Dermis blood vessel endothelial cell (primary cell): Measurements from ENCODE around the gene SMIM1. TPM values are rescaled to one million over a fixed set of nuclear protein-coding genes. Genes with fewer than 3 reads are reported as not detected.
"Not testable (repeated sequence)": the region's sequence is repeated elsewhere in the genome, so short reads cannot be mapped to it uniquely, and the experiment has no call there.

Source experiments
- DNase-seq: peaks from one replicate; pipeline ENCODE4 v3.0.0; 2010
- total RNA-seq: library from RNA; depleted of rRNA; stranded (reverse); fragments of >200 nt; gene quantifications from 2 replicates; pipeline ENCODE4 v1.2.3, GENCODE V29; 2014

Gene SMIM1
- total RNA-seq, 1 donor from 2014 or later: 1.5 TPM

- no peak for DNase-seq
Observed at GRCh38 chr1:3738943-3739342, 33.6 kb upstream of the SMIM1 start.

GRCh38 chr1:3740042-3740441 lies 32.5 kb upstream of the SMIM1 start:
- DNase-seq: no peak

GRCh38 chr1:3740752-3741151 lies 31.8 kb upstream of the SMIM1 start:
- no peak for DNase-seq

GRCh38 chr1:3741566-3742438 lies 30.7 kb upstream of the SMIM1 start:
- no peak for DNase-seq

GRCh38 chr1:3742439-3743298 lies 29.9 kb upstream of the SMIM1 start:
- DNase-seq: no peak

GRCh38 chr1:3743421-3743820 lies 29.1 kb upstream of the SMIM1 start:
- no peak for DNase-seq

- DNase-seq: no peak
Observed at GRCh38 chr1:3743826-3744225, 28.7 kb upstream of the SMIM1 start.

GRCh38 chr1:3744646-3745045 lies 27.9 kb upstream of the SMIM1 start:
- no peak for DNase-seq

- no peak for DNase-seq
Observed at GRCh38 chr1:3745071-3745470, 27.5 kb upstream of the SMIM1 start.

GRCh38 chr1:3745590-3746381 lies 26.8 kb upstream of the SMIM1 start:
- no peak for DNase-seq

GRCh38 chr1:3746389-3746829 lies 26.1 kb upstream of the SMIM1 start:
- no peak for DNase-seq

- DNase-seq: peak; percentile 83
Observed at GRCh38 chr1:3746830-3747521, 25.6 kb upstream of the SMIM1 start.

- DNase-seq: no peak
Observed at GRCh38 chr1:3747522-3747848, 25.1 kb upstream of the SMIM1 start.

GRCh38 chr1:3747903-3748302 lies 24.6 kb upstream of the SMIM1 start:
- no peak for DNase-seq

- DNase-seq: not testable (repeated sequence)
Observed at GRCh38 chr1:3748316-3748900, 24.1 kb upstream of the SMIM1 start.

- DNase-seq: no peak
Observed at GRCh38 chr1:3749512-3749911, 23.0 kb upstream of the SMIM1 start.

GRCh38 chr1:3750741-3751140 lies 21.8 kb upstream of the SMIM1 start:
- DNase-seq: no peak

GRCh38 chr1:3752400-3752945 lies 20.1 kb upstream of the SMIM1 start, which contains the start of gene CCDC27:
TSS of gene CCDC27 (plus strand) at chr1:3752450. CDS start at chr1:3752482, 32 bp downstream.
- DNase-seq: no peak

GRCh38 chr1:3753656-3754454 lies 18.7 kb upstream of the SMIM1 start:
- DNase-seq: no peak

- no peak for DNase-seq
Observed at GRCh38 chr1:3756394-3756793, 16.2 kb upstream of the SMIM1 start.

GRCh38 chr1:3759164-3759563 lies 13.4 kb upstream of the SMIM1 start:
- DNase-seq: no peak
